HepG2 (cell line): Measurements from ENCODE around the gene TRAF5. TPM values are rescaled to one million over a fixed set of nuclear protein-coding genes. Genes with fewer than 3 reads are reported as not detected.
A peak's percentile ranks its signal among the peaks of the same experiment; 100 is the strongest.

Experiments
- ADNP ChIP-seq: sonication (generic); formaldehyde crosslinking; IDR thresholded peaks from 2 replicates; pipeline ENCODE4 v1.4.0; 2020; ENCODE audit warnings: missing genetic modification reagents
- BCL6 ChIP-seq: IDR thresholded peaks from 2 replicates; pipeline ENCODE4 v1.6.1; 2016; ENCODE audit warnings: missing genetic modification reagents, missing compliant biosample characterization
- CEBPB ChIP-seq: IDR thresholded peaks from 2 replicates; pipeline ENCODE4 v1.6.1; 2011; ENCODE audit warnings: low read depth, low read length, improper control_type of control experiment, borderline replicate concordance
- CENPX ChIP-seq: sonication (generic); formaldehyde crosslinking; IDR thresholded peaks from 2 replicates; pipeline ENCODE4 v1.9.0; 2021; ENCODE audit warnings: mild to moderate bottlenecking, missing genetic modification reagents, moderate library complexity
- HMG20B ChIP-seq: conservative IDR thresholded peaks from 2 replicates; pipeline ENCODE4 v1.6.1; 2016; ENCODE audit warnings: missing genetic modification reagents, missing compliant biosample characterization
- LCORL ChIP-seq, 2 experiments: fragments of 450-650 bp in 1 of 2; sonication (generic) in 1 of 2; formaldehyde crosslinking in 1 of 2; IDR thresholded peaks; 2 replicates each; pipeline versions ENCODE4 v1.5.0 to v1.6.1; 2017 to 2020; ENCODE audit warnings: antibody characterized with exemption in 1 of 2, missing genetic modification reagents in 1 of 2
- MEIS2 ChIP-seq: sonication (generic); formaldehyde crosslinking; IDR thresholded peaks from 2 replicates; pipeline ENCODE4 v1.9.0; 2021; ENCODE audit warnings: mild to moderate bottlenecking, missing genetic modification reagents
- MTA1 ChIP-seq: sonication (generic); formaldehyde crosslinking; IDR thresholded peaks from 2 replicates; pipeline ENCODE4 v1.4.0; 2020; ENCODE audit warnings: missing genetic modification reagents, mild to moderate bottlenecking, borderline replicate concordance
- NR2F1 ChIP-seq, 2 experiments: fragments of 450-650 bp in 1 of 2; formaldehyde crosslinking in 1 of 2; IDR thresholded peaks; 2 replicates each; pipeline versions ENCODE4 v1.5.0 to v1.6.1; 2016 to 2020; ENCODE audit warnings: mild to moderate bottlenecking in 1 of 2, missing compliant biosample characterization in 1 of 2, missing genetic modification reagents in 1 of 2, moderate library complexity in 1 of 2
- REL ChIP-seq: sonication (generic); formaldehyde crosslinking; conservative IDR thresholded peaks from 2 replicates; pipeline ENCODE4 v1.8.0; 2022; ENCODE audit warnings: mild to moderate bottlenecking, missing genetic modification reagents, moderate library complexity
- REPIN1 ChIP-seq: sonication (generic); formaldehyde crosslinking; IDR thresholded peaks from 2 replicates; pipeline ENCODE4 v1.8.0; 2022; ENCODE audit warnings: missing genetic modification reagents, low read depth, mild to moderate bottlenecking, borderline replicate concordance
- RXRA ChIP-seq: sonication (generic); formaldehyde crosslinking; IDR thresholded peaks from 2 replicates; pipeline ENCODE4 v1.5.1; 2020; ENCODE audit warnings: missing genetic modification reagents
- SUZ12 ChIP-seq: fragments of 150-350 bp; IDR thresholded peaks from 2 replicates; pipeline ENCODE4 v1.6.1; 2014; ENCODE audit warnings: low read depth, low read length
- ZNF33B ChIP-seq: sonication (generic); formaldehyde crosslinking; IDR thresholded peaks from 2 replicates; pipeline ENCODE4 v1.5.1; 2020; ENCODE audit warnings: mild to moderate bottlenecking, missing genetic modification reagents
- ZNF44 ChIP-seq: sonication (generic); formaldehyde crosslinking; IDR thresholded peaks from 2 replicates; pipeline ENCODE4 v1.5.1; 2020; ENCODE audit warnings: mild to moderate bottlenecking, missing genetic modification reagents
- ZNF557 ChIP-seq: sonication (generic); formaldehyde crosslinking; IDR thresholded peaks from 2 replicates; pipeline ENCODE4 v1.4.0; 2020; ENCODE audit warnings: missing genetic modification reagents
- ZNF570 ChIP-seq: sonication (generic); formaldehyde crosslinking; IDR thresholded peaks from 2 replicates; pipeline ENCODE4 v1.4.0; 2020; ENCODE audit warnings: mild to moderate bottlenecking, missing genetic modification reagents, borderline replicate concordance
- ZNF674 ChIP-seq: sonication (generic); formaldehyde crosslinking; IDR thresholded peaks from 2 replicates; pipeline ENCODE4 v1.5.0; 2020; ENCODE audit warnings: low read depth, mild to moderate bottlenecking, missing genetic modification reagents
- ZNF766 ChIP-seq: sonication (generic); formaldehyde crosslinking; IDR thresholded peaks from 2 replicates; pipeline ENCODE4 v1.5.0; 2020; ENCODE audit warnings: missing genetic modification reagents, borderline replicate concordance
- ZNF768 ChIP-seq: sonication (generic); formaldehyde crosslinking; IDR thresholded peaks from 2 replicates; pipeline ENCODE4 v1.4.0; 2020; ENCODE audit warnings: missing genetic modification reagents
- polyA plus RNA-seq, 8 experiments: library from polyadenylated mRNA; depleted of rRNA in 3 of 8; stranded (reverse) in 7 of 8; unstranded in 1 of 8; fragments of >200 nt; fragmentation: Illumina TruSeq in 4 of 8; extraction: Trizol in 4 of 8; gene quantifications; 2 replicates each; pipeline versions ENCODE4 v1.2.1 to v1.2.3, GENCODE V29; 2011 to 2016; ENCODE audit warnings: low read depth in 4 of 8, missing spikeins in 1 of 8, mixed read lengths in 1 of 8; ENCODE audit not compliant: insufficient read depth in 1 of 8
- total RNA-seq, 5 experiments: library from RNA; depleted of rRNA; stranded (reverse); fragments of >200 nt; fragmentation: Illumina TruSeq; extraction: Trizol; gene quantifications; 2 replicates each; pipeline ENCODE4 v1.2.3, GENCODE V29; 2016; ENCODE audit warnings: low read depth in 1 of 5
- TF ChIP-seq, protein P1 (sequence below): sonication (generic); formaldehyde crosslinking; IDR thresholded peaks from 2 replicates; pipeline ENCODE4 v1.4.0; 2020; ENCODE audit warnings: mild to moderate bottlenecking, missing genetic modification reagents
- TF ChIP-seq, protein P2 (sequence below): sonication (generic); formaldehyde crosslinking; IDR thresholded peaks from 2 replicates; pipeline ENCODE4 v1.5.0; 2020; ENCODE audit warnings: mild to moderate bottlenecking, missing genetic modification reagents
- TF ChIP-seq, protein P3 (sequence below): IDR thresholded peaks from 2 replicates; pipeline ENCODE4 v1.4.0; 2020; ENCODE audit warnings: mild to moderate bottlenecking, missing genetic modification reagents

Gene TRAF5
- total and polyA plus RNA-seq, 2 of the 13 experiments (the other 11 are each of a cell fraction or from before 2014, with no cell fraction given), result 0.27 to 1.6 TPM

DNA sequence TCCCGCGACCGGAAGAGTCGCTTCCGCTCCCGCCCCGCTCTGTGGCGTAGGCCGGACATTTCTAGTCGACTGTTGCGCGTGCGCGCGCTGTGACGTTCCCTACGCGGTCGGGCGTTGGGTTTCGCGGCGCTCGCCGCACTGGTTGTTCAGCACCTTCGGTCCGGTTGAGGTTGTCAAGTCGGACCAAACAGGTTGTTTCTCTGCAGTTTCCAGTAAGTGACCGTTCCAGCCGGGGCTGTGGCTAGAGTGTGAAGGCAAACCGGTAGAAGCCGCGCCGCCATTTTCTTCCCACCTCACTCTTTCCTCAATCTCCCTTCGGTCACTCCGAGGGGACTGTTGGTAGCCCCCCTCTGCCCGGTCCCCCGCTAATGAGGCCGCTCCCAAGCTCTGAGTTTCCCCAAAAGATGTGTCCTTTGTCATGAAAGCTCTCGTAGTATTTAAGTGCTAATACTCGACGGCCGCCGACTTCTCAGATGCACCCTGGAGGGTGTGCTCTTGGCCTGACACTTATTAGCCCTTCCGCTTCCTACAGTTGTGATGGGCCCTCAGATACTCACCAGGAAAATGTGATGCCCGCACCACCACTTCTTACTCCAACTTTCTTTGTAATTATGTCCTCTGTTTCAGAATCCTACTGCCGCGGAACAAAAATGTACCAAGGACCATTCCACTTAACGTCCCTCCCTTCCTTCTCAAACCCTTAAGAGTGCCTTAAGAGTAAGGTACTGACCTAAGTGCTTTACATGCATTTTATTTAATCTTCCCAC lies 56.3 kb downstream of the TRAF5 start (continued):
- TF ChIP-seq, protein P1, sequence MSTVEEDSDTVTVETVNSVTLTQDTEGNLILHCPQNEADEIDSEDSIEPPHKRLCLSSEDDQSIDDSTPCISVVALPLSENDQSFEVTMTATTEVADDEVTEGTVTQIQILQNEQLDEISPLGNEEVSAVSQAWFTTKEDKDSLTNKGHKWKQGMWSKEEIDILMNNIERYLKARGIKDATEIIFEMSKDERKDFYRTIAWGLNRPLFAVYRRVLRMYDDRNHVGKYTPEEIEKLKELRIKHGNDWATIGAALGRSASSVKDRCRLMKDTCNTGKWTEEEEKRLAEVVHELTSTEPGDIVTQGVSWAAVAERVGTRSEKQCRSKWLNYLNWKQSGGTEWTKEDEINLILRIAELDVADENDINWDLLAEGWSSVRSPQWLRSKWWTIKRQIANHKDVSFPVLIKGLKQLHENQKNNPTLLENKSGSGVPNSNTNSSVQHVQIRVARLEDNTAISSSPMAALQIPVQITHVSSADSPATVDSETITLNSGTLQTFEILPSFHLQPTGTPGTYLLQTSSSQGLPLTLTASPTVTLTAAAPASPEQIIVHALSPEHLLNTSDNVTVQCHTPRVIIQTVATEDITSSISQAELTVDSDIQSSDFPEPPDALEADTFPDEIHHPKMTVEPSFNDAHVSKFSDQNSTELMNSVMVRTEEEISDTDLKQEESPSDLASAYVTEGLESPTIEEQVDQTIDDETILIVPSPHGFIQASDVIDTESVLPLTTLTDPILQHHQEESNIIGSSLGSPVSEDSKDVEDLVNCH (CRISPR knock-in tag), result no peak; the same call in 1 of the 2 replicates
- TF ChIP-seq, protein P2, sequence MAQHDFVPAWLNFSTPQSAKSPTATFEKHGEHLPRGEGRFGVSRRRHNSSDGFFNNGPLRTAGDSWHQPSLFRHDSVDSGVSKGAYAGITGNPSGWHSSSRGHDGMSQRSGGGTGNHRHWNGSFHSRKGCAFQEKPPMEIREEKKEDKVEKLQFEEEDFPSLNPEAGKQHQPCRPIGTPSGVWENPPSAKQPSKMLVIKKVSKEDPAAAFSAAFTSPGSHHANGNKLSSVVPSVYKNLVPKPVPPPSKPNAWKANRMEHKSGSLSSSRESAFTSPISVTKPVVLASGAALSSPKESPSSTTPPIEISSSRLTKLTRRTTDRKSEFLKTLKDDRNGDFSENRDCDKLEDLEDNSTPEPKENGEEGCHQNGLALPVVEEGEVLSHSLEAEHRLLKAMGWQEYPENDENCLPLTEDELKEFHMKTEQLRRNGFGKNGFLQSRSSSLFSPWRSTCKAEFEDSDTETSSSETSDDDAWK (CRISPR knock-in tag), result no peak
- TF ChIP-seq RXRA (CRISPR knock-in tag), result peak; percentile 58; the same call in 1 of the 2 replicates
- no peak for TF ChIP-seq HMG20B (CRISPR knock-in tag)
- TF ChIP-seq ADNP, result no peak
- TF ChIP-seq ZNF33B (CRISPR knock-in tag), result no peak
- TF ChIP-seq ZNF766 (CRISPR knock-in tag), result peak; percentile 85
- no peak for TF ChIP-seq CENPX (CRISPR knock-in tag)
- no peak for TF ChIP-seq ZNF570 (CRISPR knock-in tag)
- 0 out of 2 replicates have a peak, but pooled peaks have one; percentile 45 for TF ChIP-seq REL (CRISPR knock-in tag)
- TF ChIP-seq CEBPB, result peak; percentile 79; the same call in 1 of the 2 replicates
- TF ChIP-seq SUZ12, result no peak
- TF ChIP-seq MTA1 (CRISPR knock-in tag), result peak; percentile 42; the same call in 1 of the 2 replicates
- 0 out of 2 replicates have a peak, but pooled peaks have one; percentile 16 for TF ChIP-seq ZNF557
- no peak for TF ChIP-seq NR2F1 (CRISPR knock-in tag; IDR thresholded peaks at IDR 0.05)
- peak; percentile 75; the same call in 1 of the 2 replicates for TF ChIP-seq ZNF768
- no peak for TF ChIP-seq BCL6
- TF ChIP-seq ZNF674 (CRISPR knock-in tag), result no peak
- no peak for TF ChIP-seq MEIS2 (CRISPR knock-in tag)
- 0 out of 2 replicates have a peak, but pooled peaks have one; percentile 84 for TF ChIP-seq ZNF44 (CRISPR knock-in tag)
- TF ChIP-seq REPIN1 (CRISPR knock-in tag), result peak; percentile 82
- 0 out of 2 replicates have a peak, but pooled peaks have one; percentile 26 for TF ChIP-seq LCORL (IDR thresholded peaks at IDR 0.05)
- no peak for TF ChIP-seq LCORL (CRISPR knock-in tag; IDR thresholded peaks at IDR 0.05)
- TF ChIP-seq, protein P3, sequence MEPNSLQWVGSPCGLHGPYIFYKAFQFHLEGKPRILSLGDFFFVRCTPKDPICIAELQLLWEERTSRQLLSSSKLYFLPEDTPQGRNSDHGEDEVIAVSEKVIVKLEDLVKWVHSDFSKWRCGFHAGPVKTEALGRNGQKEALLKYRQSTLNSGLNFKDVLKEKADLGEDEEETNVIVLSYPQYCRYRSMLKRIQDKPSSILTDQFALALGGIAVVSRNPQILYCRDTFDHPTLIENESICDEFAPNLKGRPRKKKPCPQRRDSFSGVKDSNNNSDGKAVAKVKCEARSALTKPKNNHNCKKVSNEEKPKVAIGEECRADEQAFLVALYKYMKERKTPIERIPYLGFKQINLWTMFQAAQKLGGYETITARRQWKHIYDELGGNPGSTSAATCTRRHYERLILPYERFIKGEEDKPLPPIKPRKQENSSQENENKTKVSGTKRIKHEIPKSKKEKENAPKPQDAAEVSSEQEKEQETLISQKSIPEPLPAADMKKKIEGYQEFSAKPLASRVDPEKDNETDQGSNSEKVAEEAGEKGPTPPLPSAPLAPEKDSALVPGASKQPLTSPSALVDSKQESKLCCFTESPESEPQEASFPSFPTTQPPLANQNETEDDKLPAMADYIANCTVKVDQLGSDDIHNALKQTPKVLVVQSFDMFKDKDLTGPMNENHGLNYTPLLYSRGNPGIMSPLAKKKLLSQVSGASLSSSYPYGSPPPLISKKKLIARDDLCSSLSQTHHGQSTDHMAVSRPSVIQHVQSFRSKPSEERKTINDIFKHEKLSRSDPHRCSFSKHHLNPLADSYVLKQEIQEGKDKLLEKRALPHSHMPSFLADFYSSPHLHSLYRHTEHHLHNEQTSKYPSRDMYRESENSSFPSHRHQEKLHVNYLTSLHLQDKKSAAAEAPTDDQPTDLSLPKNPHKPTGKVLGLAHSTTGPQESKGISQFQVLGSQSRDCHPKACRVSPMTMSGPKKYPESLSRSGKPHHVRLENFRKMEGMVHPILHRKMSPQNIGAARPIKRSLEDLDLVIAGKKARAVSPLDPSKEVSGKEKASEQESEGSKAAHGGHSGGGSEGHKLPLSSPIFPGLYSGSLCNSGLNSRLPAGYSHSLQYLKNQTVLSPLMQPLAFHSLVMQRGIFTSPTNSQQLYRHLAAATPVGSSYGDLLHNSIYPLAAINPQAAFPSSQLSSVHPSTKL (CRISPR knock-in tag), result peak; percentile 38; the same call in 1 of the 2 replicates
